Liver (tissue), 9 donors: ENCODE measurements around the gene ZMYND8. TPM values are rescaled to one million over a fixed set of nuclear protein-coding genes. Genes with fewer than 3 reads are reported as not detected.

Experiments
- DNase-seq: peaks from one replicate; pipeline ENCODE4 v3.0.0-alpha.2; 2017; ENCODE audit warnings: low spot score
- H3K27ac ChIP-seq, 2 donors: one replicate each; pipeline ENCODE4 v1.7.0; 2013; ENCODE audit warnings: inconsistent platforms in 2 of 2, low read length in 2 of 2, control low read depth in 1 of 2, low read depth in 1 of 2, mild to moderate bottlenecking in 1 of 2
- H3K27me3 ChIP-seq, 4 donors: one replicate each; pipeline versions ENCODE4 v1.6.1 to v1.7.0; 2013; ENCODE audit warnings: low read length in 3 of 4, inconsistent platforms in 1 of 4, mild to moderate bottlenecking in 1 of 4, moderate library complexity in 1 of 4; ENCODE audit not compliant: control insufficient read depth in 4 of 4, insufficient read depth in 4 of 4
- H3K36me3 ChIP-seq, 4 donors: one replicate each; pipeline versions ENCODE4 v1.6.1 to v1.7.0; 2013; ENCODE audit warnings: low read length in 3 of 4, mild to moderate bottlenecking in 3 of 4, low read depth in 1 of 4, moderate library complexity in 1 of 4; ENCODE audit not compliant: control insufficient read depth in 4 of 4, insufficient read depth in 3 of 4
- H3K4me1 ChIP-seq, 4 donors: one replicate each; pipeline versions ENCODE4 v1.6.1 to v1.7.0; 2013; ENCODE audit warnings: low read length in 3 of 4, mild to moderate bottlenecking in 3 of 4, moderate library complexity in 1 of 4; ENCODE audit not compliant: control insufficient read depth in 4 of 4, insufficient read depth in 4 of 4
- H3K4me3 ChIP-seq, 3 donors: one replicate each; pipeline versions ENCODE4 v1.6.1 to v1.7.0; 2013; ENCODE audit warnings: low read length in 3 of 3, control low read depth in 1 of 3, low read depth in 1 of 3, mild to moderate bottlenecking in 1 of 3
- H3K9ac ChIP-seq, 2 donors: one replicate each; pipeline ENCODE4 v1.7.0; 2013; ENCODE audit warnings: low read length in 2 of 2, mild to moderate bottlenecking in 2 of 2, moderate library complexity in 2 of 2, control low read depth in 1 of 2, low read depth in 1 of 2
- H3K9me3 ChIP-seq, 4 donors: one replicate each; pipeline versions ENCODE4 v1.6.1 to v1.7.0; 2013; ENCODE audit warnings: low read length in 3 of 4; ENCODE audit not compliant: control insufficient read depth in 4 of 4
- ATF3 ChIP-seq: IDR thresholded peaks from 2 replicates; pipeline ENCODE4 v1.6.1; 2016; ENCODE audit warnings: antibody characterized with exemption
- CTCF ChIP-seq: fragments of 150-350 bp; IDR thresholded peaks from 2 replicates; pipeline ENCODE4 v1.5.1; 2017; ENCODE audit warnings: improper control_type of control experiment, low read depth, low read length; ENCODE audit not compliant: missing input control
- EGR1 ChIP-seq, 2 donors: IDR thresholded peaks; 2 replicates each; pipeline ENCODE4 v1.6.1; 2016 to 2018; ENCODE audit warnings: antibody characterized with exemption in 2 of 2, low read depth in 2 of 2
- FOXA1 ChIP-seq: IDR thresholded peaks from 2 replicates; pipeline ENCODE4 v1.6.1; 2016; ENCODE audit warnings: antibody characterized with exemption
- FOXA2 ChIP-seq: IDR thresholded peaks from 2 replicates; pipeline ENCODE4 v1.6.1; 2016; ENCODE audit warnings: antibody characterized with exemption
- GABPA ChIP-seq, 2 donors: IDR thresholded peaks in 1 of 2; conservative IDR thresholded peaks in 1 of 2; 2 replicates each; pipeline ENCODE4 v1.6.1; 2016; ENCODE audit warnings: antibody characterized with exemption in 2 of 2, mild to moderate bottlenecking in 1 of 2, moderate library complexity in 1 of 2
- HNF4A ChIP-seq, 2 donors: conservative IDR thresholded peaks; 2 replicates each; pipeline ENCODE4 v1.6.1; 2016; ENCODE audit warnings: antibody characterized with exemption in 2 of 2, mild to moderate bottlenecking in 2 of 2
- HNF4G ChIP-seq: IDR thresholded peaks from 2 replicates; pipeline ENCODE4 v1.6.1; 2016; ENCODE audit warnings: antibody characterized with exemption
- JUND ChIP-seq, 2 donors: IDR thresholded peaks; 2 replicates each; pipeline ENCODE4 v1.6.1; 2016; ENCODE audit warnings: antibody characterized with exemption in 2 of 2
- MAX ChIP-seq: IDR thresholded peaks from 2 replicates; pipeline ENCODE4 v1.6.1; 2016; ENCODE audit warnings: antibody characterized with exemption
- NR2F2 ChIP-seq: IDR thresholded peaks from 2 replicates; pipeline ENCODE4 v1.6.1; 2016; ENCODE audit warnings: antibody characterized with exemption
- RAD21 ChIP-seq, 2 donors: IDR thresholded peaks; 2 replicates each; pipeline ENCODE4 v1.6.1; 2016; ENCODE audit warnings: antibody characterized with exemption in 2 of 2, mild to moderate bottlenecking in 2 of 2
- REST ChIP-seq: IDR thresholded peaks from 2 replicates; pipeline ENCODE4 v1.6.1; 2016; ENCODE audit warnings: antibody characterized with exemption, mild to moderate bottlenecking
- RXRA ChIP-seq, 2 donors: IDR thresholded peaks; 2 replicates each; pipeline ENCODE4 v1.6.1; 2017 to 2018; ENCODE audit warnings: antibody characterized with exemption in 2 of 2, mild to moderate bottlenecking in 1 of 2
- SP1 ChIP-seq: IDR thresholded peaks from 2 replicates; pipeline ENCODE4 v1.6.1; 2018; ENCODE audit warnings: antibody characterized with exemption, mild to moderate bottlenecking
- TAF1 ChIP-seq: conservative IDR thresholded peaks from 2 replicates; pipeline ENCODE4 v1.6.1; 2016; ENCODE audit warnings: antibody characterized with exemption, mild to moderate bottlenecking
- YY1 ChIP-seq: IDR thresholded peaks from 2 replicates; pipeline ENCODE4 v1.6.1; 2016; ENCODE audit warnings: antibody characterized with exemption, mild to moderate bottlenecking
- ZBTB33 ChIP-seq: IDR thresholded peaks from 2 replicates; pipeline ENCODE4 v1.6.1; 2016; ENCODE audit warnings: antibody characterized with exemption
- WGBS: extraction: QIAGEN DNeasy Blood & Tissue Kit; methylation state at CpG from one replicate; pipeline ENCODE4 v1.1.7; 2013; 5-methylcytosine and 5-hydroxymethylcytosine counted together
- polyA plus RNA-seq, 2 donors: library from polyadenylated mRNA; stranded (reverse) in 1 of 2; unstranded in 1 of 2; fragments of 200-250 nt in 1 of 2; fragments of >200 nt in 1 of 2; fragmentation: Nextera tagmentation in 1 of 2; extraction: Ambion mirVana in 1 of 2; gene quantifications; one replicate each; pipeline versions ENCODE4 v1.2.1 to v1.2.3, GENCODE V29; 2013 to 2015
- total RNA-seq, 2 donors: library from RNA; depleted of rRNA; stranded (reverse); fragments of >200 nt; gene quantifications; one replicate each; pipeline ENCODE4 v1.2.3, GENCODE V29; 2014
- donor health status: healthy.
- donor health status: healthy.
- donor health status: healthy.
- donor health status: healthy.
- donor health status: healthy.

ZMYND8 gene
- total and polyA plus RNA-seq, 4 donors = 3.3 to 23.5 (median 6.8) TPM

- Histone ChIP-seq H3K36me3 (peaks cover 7 to 40% (median 26%) of the 10 kb centered on the region in 4 donors), H3K4me1 (no peaks in the 10 kb centered on the region), H3K27ac (no peak overlapping the region), H3K9me3 (no peaks in the 10 kb centered on the region), H3K27me3 (no peaks in the 10 kb centered on the region), H3K9ac (no peak overlapping the region), H3K4me3 (no peak overlapping the region)
- TF ChIP-seq EGR1 (IDR thresholded peaks at IDR 0.05; ENCODE audit: low read depth in 2 of 2) = no peak
- TF ChIP-seq HNF4A (conservative IDR thresholded peaks at IDR 0.05) = no peak
- no peak for TF ChIP-seq MAX
- TF ChIP-seq ZBTB33 = no peak
- TF ChIP-seq HNF4G = no peak
- TF ChIP-seq REST = no peak
- TF ChIP-seq ATF3 = no peak
- TF ChIP-seq FOXA2 = no peak
- no peak for TF ChIP-seq FOXA1
- TF ChIP-seq SP1 = no peak
- TF ChIP-seq RXRA (IDR thresholded peaks at IDR 0.05) = no peak
- no peak for TF ChIP-seq NR2F2
- TF ChIP-seq YY1 = no peak
- no peak for TF ChIP-seq RAD21 (IDR thresholded peaks at IDR 0.05)
- TF ChIP-seq TAF1 = no peak
- no peak for TF ChIP-seq JUND (IDR thresholded peaks at IDR 0.05)
- no peak for TF ChIP-seq GABPA (IDR thresholded peaks at IDR 0.05 in 1 of 2, conservative IDR thresholded peaks at IDR 0.05 in 1 of 2)
- no peak for TF ChIP-seq CTCF
- DNase-seq = no peak
- 97% methylated on average over 2 of the region's 2 CpGs for WGBS
Measured at GRCh38 chr20:47282864-47283263, 73.6 kb downstream of the ZMYND8 start.
